HepG2 (cell line): Measurements from ENCODE around the gene HLCS. TPM values are rescaled to one million over a fixed set of nuclear protein-coding genes. Genes with fewer than 3 reads are reported as not detected.

Source experiments
- CTCF ChIP-seq: sonication (generic); formaldehyde crosslinking; IDR thresholded peaks from 2 replicates; pipeline ENCODE4 v1.5.0; 2020; ENCODE audit warnings: mild to moderate bottlenecking, missing genetic modification reagents, moderate library complexity
- GABPA ChIP-seq, 2 experiments: IDR thresholded peaks; 2 replicates each; pipeline ENCODE4 v1.6.1; 2011 to 2016; ENCODE audit warnings: low read depth in 2 of 2, low read length in 1 of 2, missing biosample characterization in 1 of 2, missing genetic modification characterization in 1 of 2
- HIVEP1 ChIP-seq: sonication (generic); formaldehyde crosslinking; IDR thresholded peaks from 2 replicates; pipeline ENCODE4 v1.4.0; 2020; ENCODE audit warnings: mild to moderate bottlenecking, missing genetic modification reagents
- MEF2D ChIP-seq: sonication (generic); formaldehyde crosslinking; IDR thresholded peaks from 2 replicates; pipeline ENCODE4 v1.5.1; 2020; ENCODE audit warnings: mild to moderate bottlenecking, missing genetic modification reagents
- MLXIP ChIP-seq: sonication (generic); formaldehyde crosslinking; IDR thresholded peaks from 2 replicates; pipeline ENCODE4 v1.9.0; 2021; ENCODE audit warnings: missing genetic modification reagents, borderline replicate concordance
- NFKB2 ChIP-seq: sonication (generic); formaldehyde crosslinking; IDR thresholded peaks from 2 replicates; pipeline ENCODE4 v1.4.0; 2020; ENCODE audit warnings: missing genetic modification reagents, borderline replicate concordance
- RARA ChIP-seq: IDR thresholded peaks from 2 replicates; pipeline ENCODE4 v1.6.1; 2016; ENCODE audit warnings: missing genetic modification reagents, missing compliant biosample characterization
- STAG1 ChIP-seq: sonication (generic); formaldehyde crosslinking; IDR thresholded peaks from 2 replicates; pipeline ENCODE4 v1.4.0; 2020; ENCODE audit warnings: missing genetic modification reagents
- TBL1XR1 ChIP-seq: fragments of 150-350 bp; IDR thresholded peaks from 2 replicates; pipeline ENCODE4 v1.6.1; 2014; ENCODE audit warnings: borderline replicate concordance, low read length; ENCODE audit not compliant: partially characterized antibody
- TBP ChIP-seq: sonication (generic); formaldehyde crosslinking; IDR thresholded peaks from 2 replicates; pipeline ENCODE4 v1.5.0; 2020; ENCODE audit warnings: missing genetic modification reagents
- TFDP1 ChIP-seq: IDR thresholded peaks from 2 replicates; pipeline ENCODE4 v1.6.1; 2016; ENCODE audit warnings: missing compliant biosample characterization, missing genetic modification reagents, borderline replicate concordance
- ZFP82 ChIP-seq: sonication (generic); formaldehyde crosslinking; IDR thresholded peaks from 2 replicates; pipeline ENCODE4 v1.5.1; 2020; ENCODE audit warnings: mild to moderate bottlenecking, missing genetic modification reagents, borderline replicate concordance
- ZMYM3 ChIP-seq: sonication (generic); formaldehyde crosslinking; IDR thresholded peaks from 2 replicates; pipeline ENCODE4 v1.5.1; 2020; ENCODE audit warnings: mild to moderate bottlenecking, missing genetic modification reagents
- ZNF12 ChIP-seq: sonication (generic); formaldehyde crosslinking; IDR thresholded peaks from 2 replicates; pipeline ENCODE4 v1.5.0; 2020; ENCODE audit warnings: missing genetic modification reagents
- ZNF253 ChIP-seq: sonication (generic); formaldehyde crosslinking; IDR thresholded peaks from 2 replicates; pipeline ENCODE4 v1.8.0; 2022; ENCODE audit warnings: mild to moderate bottlenecking, missing genetic modification reagents, borderline replicate concordance
- ZNF350 ChIP-seq: sonication (generic); formaldehyde crosslinking; IDR thresholded peaks from 2 replicates; pipeline ENCODE4 v1.4.0; 2020; ENCODE audit warnings: mild to moderate bottlenecking, low read depth, missing genetic modification reagents, borderline replicate concordance
- ZNF607 ChIP-seq: sonication (generic); formaldehyde crosslinking; IDR thresholded peaks from 2 replicates; pipeline ENCODE4 v1.5.1; 2020; ENCODE audit warnings: missing genetic modification reagents, mild to moderate bottlenecking, borderline replicate concordance
- ZNF709 ChIP-seq: sonication (generic); formaldehyde crosslinking; IDR thresholded peaks from 2 replicates; pipeline ENCODE4 v1.5.0; 2020; ENCODE audit warnings: mild to moderate bottlenecking, missing genetic modification reagents
- ZNF776 ChIP-seq: sonication (generic); formaldehyde crosslinking; IDR thresholded peaks from 2 replicates; pipeline ENCODE4 v1.4.0; 2020; ENCODE audit warnings: mild to moderate bottlenecking, missing genetic modification reagents
- ZNF883 ChIP-seq: sonication (generic); formaldehyde crosslinking; IDR thresholded peaks from 2 replicates; pipeline ENCODE4 v1.5.1; 2020; ENCODE audit warnings: mild to moderate bottlenecking, missing genetic modification reagents; ENCODE audit errors: not compliant biosample characterization
- polyA plus RNA-seq, 8 experiments: library from polyadenylated mRNA; depleted of rRNA in 3 of 8; stranded (reverse) in 7 of 8; unstranded in 1 of 8; fragments of >200 nt; fragmentation: Illumina TruSeq in 4 of 8; extraction: Trizol in 4 of 8; gene quantifications; 2 replicates each; pipeline versions ENCODE4 v1.2.1 to v1.2.3, GENCODE V29; 2011 to 2016; ENCODE audit warnings: low read depth in 4 of 8, missing spikeins in 1 of 8, mixed read lengths in 1 of 8; ENCODE audit not compliant: insufficient read depth in 1 of 8
- total RNA-seq, 5 experiments: library from RNA; depleted of rRNA; stranded (reverse); fragments of >200 nt; fragmentation: Illumina TruSeq; extraction: Trizol; gene quantifications; 2 replicates each; pipeline ENCODE4 v1.2.3, GENCODE V29; 2016; ENCODE audit warnings: low read depth in 1 of 5
- TF ChIP-seq, protein P1 (sequence below): sonication (generic); formaldehyde crosslinking; IDR thresholded peaks from 2 replicates; pipeline ENCODE4 v1.5.0; 2020; ENCODE audit warnings: mild to moderate bottlenecking, missing genetic modification reagents

HLCS gene
- total and polyA plus RNA-seq, 2 of the 13 experiments (the other 11 are each of a cell fraction or from before 2014, with no cell fraction given): 7.9 to 12.3 TPM

DNA sequence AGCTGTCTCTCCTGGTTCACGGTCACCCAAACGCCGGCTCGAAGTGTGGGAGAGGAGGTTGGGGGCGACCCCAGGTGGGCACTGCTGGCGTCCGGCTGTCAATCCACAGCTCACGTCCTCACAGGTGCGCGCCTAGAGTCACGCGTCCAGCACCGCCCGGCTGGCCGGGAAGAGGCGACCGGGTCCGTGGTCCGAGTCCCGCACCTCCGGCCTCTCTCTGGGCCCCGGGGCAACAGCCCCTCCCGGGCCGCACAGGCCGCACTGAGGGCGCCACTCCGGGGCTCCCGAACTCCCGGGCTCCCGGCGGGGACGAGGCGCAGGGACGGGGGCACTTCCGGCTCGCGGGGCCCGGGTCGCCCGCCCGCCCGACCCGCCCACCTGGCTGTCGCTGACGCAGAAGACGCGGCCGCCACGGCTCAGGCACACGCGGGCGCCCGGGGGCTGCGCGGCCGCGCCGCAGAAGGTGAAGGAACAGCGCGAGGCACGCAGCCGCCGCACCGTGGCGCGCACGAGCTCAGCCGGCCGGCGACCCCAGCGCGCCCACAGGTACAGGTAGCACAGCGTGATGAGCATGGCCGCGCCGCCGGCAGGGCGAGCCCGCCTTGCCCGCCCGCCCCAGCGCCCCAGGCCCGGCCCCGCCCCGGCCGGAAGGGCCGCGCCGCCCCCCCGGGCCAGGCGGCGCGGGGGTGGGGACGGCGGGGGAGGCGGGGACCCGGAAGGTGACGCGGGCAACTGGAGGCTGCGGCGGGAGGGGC is at the start of gene HLCS (continued):
- TF ChIP-seq MLXIP (CRISPR knock-in tag) (no peak), ZMYM3 (CRISPR knock-in tag) (no peak; the same call in 1 of the 2 replicates), STAG1 (CRISPR knock-in tag) (peak; percentile 13; the same call in 1 of the 2 replicates), ZNF607 (0 out of 2 replicates have a peak, but pooled peaks have one; percentile 59), ZNF883 (CRISPR knock-in tag) (peak; percentile 48), ZNF350 (CRISPR knock-in tag) (peak; percentile 43; the same call in 1 of the 2 replicates), RARA (CRISPR knock-in tag) (no peak), TFDP1 (CRISPR knock-in tag) (peak; percentile 53; the same call in 1 of the 2 replicates), ZNF12 (no peak), TBP (CRISPR knock-in tag) (no peak), ZNF776 (CRISPR knock-in tag) (peak; percentile 55), HIVEP1 (peak; percentile 80; the same call in 1 of the 2 replicates), NFKB2 (CRISPR knock-in tag) (peak; percentile 58; the same call in 1 of the 2 replicates), ZNF253 (CRISPR knock-in tag) (no peak), MEF2D (CRISPR knock-in tag) (no peak), TBL1XR1 (no peak), GABPA (IDR thresholded peaks at IDR 0.05; ENCODE audit: low read depth, low read length) (peak; percentile 57), GABPA (CRISPR knock-in tag; IDR thresholded peaks at IDR 0.05; ENCODE audit: low read depth) (no peak), ZFP82 (no peak), CTCF (CRISPR knock-in tag) (peak; percentile 45), ZNF709 (CRISPR knock-in tag) (peak; percentile 65; the same call in 1 of the 2 replicates)
- TF ChIP-seq, protein P1, sequence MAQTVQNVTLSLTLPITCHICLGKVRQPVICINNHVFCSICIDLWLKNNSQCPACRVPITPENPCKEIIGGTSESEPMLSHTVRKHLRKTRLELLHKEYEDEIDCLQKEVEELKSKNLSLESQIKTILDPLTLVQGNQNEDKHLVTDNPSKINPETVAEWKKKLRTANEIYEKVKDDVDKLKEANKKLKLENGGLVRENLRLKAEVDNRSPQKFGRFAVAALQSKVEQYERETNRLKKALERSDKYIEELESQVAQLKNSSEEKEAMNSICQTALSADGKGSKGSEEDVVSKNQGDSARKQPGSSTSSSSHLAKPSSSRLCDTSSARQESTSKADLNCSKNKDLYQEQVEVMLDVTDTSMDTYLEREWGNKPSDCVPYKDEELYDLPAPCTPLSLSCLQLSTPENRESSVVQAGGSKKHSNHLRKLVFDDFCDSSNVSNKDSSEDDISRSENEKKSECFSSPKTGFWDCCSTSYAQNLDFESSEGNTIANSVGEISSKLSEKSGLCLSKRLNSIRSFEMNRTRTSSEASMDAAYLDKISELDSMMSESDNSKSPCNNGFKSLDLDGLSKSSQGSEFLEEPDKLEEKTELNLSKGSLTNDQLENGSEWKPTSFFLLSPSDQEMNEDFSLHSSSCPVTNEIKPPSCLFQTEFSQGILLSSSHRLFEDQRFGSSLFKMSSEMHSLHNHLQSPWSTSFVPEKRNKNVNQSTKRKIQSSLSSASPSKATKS: no peak
